Activated CD4-positive, alpha-beta T cell treated with anti-CD3 and anti-CD28 coated beads, Interleukin-2, amount 50 U/mL, for 4 hours (primary cell): Measurements from ENCODE around the gene ATP2B2.

Source experiments
- DNase-seq, 2 experiments: peaks; one replicate each; pipeline ENCODE4 v3.0.0-alpha.2; 2020

Gene ATP2B2

DNA sequence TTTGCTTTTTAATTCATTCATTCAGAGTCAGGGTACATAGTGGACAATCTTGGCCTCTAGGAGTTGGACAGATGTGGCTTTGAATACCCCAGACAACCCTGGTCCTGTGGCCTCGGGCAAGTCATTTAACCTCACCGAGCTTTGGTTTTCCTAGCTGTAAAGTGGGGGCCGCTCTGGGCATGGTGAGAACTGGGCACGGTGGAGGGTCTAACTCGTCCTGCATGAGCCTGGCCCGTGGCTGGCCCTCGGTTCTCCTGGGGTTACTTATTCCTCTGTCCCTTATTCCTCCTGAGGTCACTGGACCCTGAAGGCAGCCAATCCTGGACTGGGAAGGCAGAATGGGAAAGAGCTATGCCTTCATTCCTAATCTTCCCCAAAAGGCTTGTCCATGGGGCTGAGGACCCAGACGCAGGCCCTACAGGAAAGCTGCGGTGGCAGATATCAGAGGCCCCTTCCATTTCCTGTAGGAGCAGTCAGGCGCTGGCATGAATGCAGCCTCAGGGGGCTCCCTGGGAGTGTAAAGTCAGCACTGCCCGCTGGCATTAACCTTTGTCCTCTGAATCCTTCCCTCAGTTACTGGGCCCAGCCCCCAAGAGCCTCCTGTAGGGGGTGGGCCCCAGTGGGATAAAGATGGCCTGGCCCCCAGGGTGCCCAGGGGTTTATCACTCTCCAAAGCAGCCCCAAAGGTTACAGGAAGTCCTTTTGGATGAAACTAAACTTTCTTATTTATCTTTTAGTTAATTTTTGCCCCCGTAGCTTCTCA is 166.6 kb downstream of the ATP2B2 start:
- no peak for DNase-seq

DNA sequence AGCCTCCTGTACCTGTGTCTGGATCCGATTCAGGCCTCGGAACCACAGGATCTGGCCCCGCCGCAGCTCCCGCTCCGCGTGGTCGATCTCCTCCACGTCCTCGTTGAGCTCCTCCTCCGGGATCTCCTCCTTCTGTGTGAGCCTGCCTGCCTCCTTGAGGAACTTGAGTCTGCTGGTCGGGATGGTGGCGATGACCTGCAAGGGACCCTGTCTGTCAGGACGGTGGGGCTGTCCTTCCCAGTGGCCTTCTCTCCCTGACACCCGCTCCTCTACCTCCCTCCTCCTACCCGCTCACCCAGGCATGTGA is 167.3 kb downstream of the ATP2B2 start:
- DNase-seq, result no peak

DNA sequence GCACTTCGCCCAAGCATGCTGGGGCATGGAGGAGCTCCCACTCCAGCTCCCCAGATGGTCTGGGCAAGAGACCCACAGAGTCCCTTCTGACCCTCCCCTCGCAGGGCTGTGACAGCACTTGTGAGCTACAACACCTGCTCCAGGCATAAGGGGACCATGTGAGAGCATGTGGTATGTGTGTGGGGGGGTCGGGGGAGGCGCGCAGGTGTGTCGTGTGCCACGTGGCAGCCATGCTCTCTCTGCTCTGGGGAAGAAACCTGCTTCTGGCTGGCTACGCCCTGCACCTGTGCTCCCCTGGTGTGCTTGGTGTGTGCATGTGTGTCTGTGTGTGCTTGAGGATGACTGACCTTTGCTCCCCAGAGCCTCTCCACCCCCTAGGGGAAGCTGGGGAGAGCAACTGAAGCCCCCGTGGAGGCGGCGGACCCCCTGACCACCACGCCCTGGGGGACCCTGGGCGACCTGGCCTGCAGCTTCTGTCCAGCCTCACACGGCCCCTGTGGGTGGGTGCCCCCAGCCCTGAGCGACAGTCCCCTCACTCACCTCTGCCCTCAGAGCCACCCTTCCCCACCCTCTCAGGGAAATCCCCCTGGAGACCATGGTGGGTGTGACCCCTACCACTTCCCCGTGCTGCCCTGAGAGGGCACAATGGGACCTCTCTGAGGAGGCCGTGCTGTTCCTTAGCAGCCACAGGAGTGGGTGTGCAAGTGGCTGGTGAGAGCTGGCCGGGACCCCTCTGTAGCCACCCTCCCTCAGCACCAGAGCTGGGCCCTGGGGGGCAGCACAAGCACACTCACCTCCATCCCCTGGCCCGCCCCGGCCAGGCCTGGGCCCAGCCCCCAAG is 167.8 kb downstream of the ATP2B2 start:
- DNase-seq, result no peak

DNA sequence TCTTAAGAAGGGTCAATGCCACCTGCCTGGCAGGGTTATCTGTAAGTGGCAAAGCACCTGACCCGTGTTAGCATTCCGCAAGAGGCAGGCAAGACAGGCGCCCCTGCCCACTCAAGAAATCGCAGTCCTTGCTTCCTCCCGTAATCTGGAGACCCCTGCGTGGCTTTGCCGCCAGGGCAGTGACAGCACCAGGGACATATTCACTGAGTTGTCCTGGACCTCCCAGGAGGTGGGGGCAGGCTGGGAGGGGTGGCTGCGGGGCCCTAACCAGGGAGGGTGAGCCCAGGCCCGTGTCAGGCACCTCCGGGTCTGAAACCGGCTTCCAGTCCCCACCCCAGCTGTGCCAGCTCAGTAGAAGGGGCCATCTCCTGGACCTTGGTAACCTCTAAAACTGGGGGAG is 168.6 kb downstream of the ATP2B2 start:
- DNase-seq, result no peak

DNA sequence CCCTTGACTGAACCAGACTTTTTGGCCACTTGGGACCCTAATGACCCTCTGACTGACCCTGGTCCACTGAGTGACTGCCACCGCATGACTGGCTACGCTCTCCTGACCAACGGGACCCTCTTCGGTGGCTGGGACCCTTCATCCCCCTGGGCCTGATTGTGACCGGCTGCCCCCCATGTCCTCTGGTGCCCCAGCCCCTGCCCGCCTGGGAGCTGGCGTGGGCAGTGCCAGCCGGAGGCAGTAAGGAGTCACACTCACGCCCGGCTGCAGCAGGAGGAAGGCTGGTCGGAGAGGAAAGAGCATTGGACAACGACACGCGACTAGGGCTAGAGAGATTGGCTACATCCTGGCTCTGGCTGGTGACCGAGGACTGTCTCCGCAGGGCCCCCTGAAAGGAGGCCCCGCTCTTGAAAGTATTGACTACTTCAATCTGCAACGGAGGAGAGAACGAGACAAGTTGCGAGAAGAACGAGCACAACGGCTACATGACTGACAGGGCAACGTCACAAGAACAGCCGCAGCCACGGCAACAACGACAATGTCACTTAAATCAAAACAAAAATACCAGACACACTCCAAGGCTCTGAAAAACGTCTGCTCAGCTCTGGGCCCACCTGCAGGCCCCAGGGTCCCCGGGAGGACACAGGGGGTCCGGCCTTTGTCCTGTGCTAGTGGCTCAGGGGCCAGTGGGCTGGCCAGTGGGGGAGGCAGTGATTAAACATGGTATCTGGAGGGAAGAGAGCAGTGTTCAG is 169.3 kb downstream of the ATP2B2 start:
- DNase-seq, result no peak

DNA sequence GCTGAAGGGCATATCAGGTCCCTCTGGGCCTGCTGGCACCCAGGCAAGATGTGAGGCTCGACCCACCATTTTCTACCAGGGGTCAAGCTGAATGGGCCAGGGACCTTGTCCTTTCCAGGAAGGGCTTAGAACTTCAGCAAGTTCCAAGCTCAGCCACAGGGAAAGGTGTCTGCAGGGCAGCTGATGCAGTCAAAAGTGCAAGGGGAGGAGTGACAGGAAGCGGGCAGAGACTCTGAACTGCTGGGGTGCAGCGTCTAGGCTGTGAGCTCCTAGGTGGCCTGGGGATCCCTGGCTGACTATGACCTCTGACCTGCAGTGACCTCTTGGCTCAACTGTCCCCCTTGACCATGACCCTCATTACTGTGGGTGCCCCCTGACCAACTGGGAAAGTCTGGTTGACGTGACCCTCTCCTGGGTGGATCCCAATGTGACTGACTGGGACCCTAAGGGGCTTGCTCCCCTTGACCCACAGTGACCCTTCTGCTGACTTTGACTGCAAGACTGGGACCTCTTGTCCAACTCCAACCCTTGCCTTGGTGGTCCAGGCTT is 170.1 kb downstream of the ATP2B2 start:
- DNase-seq, result no peak

DNA sequence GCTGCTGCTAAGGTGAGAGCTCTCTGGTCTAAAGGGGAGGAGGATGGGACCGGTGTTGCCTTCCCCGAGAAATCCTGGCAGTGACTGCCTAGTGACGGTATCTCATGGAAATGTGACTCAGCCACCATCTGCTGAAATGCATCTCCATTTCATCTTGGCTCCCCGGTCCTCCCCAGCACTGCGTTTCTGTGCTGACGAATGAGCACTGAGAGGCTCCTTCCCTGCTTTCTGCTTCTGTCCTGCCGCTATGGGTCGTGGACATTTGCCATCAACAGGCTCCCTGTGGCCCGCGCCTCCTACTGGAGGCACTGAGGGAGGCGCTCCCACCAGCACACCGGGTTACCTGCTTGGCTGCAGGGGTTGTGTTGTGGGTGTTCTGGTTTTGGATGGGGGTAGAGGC is 170.9 kb downstream of the ATP2B2 start:
- no peak for DNase-seq

DNA sequence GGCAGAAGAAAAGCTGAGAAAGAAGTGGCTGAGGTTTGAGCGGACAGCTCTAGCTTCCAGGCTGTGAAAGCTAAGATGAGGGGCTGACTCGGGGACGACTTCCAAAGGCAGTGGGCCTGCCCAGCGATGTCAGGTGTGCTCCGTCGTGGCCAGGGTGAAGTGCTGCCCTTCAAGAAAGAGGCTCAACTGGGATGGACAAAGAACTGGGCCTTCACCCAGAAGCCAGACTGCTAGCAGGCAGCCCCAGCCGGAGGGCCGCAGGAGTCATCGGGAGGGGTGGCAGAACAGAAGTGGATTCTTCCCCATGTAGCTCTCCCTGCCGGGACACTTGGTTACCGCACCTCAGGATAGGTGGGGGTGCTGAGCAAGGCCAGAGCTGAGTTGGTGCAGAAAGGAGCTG is 171.3 kb downstream of the ATP2B2 start:
- DNase-seq, result no peak

DNA sequence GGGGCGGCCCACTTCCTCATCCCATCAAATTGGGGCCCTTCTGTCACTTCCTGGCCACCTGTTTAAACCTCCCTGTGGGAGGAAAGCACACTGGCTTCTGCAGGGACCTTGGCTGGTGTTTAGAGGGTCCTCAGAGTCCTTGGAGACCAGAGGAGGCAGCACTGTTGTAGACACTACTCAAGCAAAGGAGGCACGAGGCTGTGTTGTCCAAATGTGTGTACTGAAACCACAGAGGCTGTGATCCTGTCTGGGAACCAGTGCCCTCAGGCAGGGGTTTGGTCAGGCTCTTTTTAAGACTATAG is 172.1 kb downstream of the ATP2B2 start:
- DNase-seq, result no peak

DNA sequence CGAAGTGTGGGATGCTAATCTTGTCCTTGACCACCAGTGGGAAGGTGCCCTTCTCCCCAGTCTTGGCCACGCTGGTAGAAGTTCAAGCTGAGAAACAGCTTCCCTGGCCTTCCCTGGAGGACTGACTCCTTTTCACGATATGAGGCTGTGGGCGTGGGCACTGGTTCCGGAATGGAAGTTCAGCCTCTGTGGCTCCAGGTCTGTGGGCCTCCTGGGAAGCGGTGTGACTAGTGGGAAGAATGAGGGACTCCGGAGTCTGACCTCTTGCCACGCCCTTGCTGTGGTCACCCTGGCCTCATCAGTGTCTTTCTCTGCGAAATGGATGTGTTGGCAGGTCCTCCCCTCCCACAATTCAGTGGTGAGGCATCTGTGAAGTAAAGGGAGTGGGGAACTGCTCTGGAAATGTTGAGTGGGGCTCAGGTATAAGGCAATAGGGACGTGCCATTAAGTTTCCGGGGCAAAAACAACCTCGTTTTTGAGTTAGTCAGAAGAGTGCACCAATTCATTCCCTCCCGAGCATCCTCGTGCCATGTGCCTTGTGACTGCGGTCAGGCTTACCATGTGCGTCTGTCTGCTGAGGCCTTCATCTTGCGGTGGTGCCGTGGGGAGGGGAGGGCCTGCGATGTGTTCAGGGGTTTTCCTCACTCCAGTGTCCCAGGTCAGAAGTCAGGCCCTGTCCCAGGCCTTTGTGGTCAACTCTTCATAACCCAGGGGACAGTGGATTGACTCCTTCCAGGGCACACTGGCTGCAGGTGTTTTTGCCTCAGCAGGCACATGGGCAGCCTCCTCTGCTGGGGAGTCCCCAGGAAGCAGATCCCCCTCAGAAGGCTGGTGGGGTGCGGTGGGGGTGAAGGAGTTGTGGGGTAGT is 172.7 kb downstream of the ATP2B2 start:
- no peak for DNase-seq

DNA sequence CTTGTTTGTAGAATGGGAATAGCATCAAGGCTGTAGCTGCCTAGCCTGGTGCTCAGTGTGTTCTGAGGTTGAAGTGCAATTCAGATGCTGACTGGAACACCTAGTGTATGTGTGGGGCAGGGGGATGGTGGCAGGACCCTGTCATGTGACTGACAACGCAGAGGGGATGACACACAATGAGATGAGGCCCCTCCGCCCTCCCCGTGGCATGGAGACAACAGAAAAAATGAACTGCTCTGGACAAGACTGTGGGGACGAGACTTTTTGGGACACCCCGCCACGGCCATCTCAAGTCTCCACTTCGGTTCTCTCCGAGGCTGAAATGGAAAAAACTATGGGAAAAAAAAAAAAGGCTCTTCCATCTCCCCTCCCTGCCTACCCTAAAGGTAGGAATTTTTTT is 174.1 kb downstream of the ATP2B2 start:
- DNase-seq, result no peak

DNA sequence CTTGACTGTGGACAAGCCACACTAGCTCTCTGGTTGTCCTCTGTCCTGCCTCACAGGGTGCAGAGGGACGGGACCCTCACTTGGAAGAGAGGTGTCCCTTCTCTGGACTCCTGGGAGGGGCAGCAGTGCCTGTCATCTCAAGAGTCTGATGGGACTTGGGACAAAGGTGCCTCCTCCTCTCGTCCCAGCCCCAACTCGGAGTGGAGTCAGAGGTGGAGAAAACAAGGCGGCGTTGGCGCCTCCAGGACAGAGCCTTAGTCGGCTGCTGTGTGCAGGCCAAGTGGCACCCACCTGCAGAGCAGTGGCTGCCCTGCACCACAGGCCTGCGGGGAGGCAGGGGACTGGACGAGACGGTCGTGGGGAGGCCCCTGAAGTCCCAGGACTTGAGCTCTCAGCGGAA is 175.1 kb downstream of the ATP2B2 start:
- DNase-seq, result no peak

DNA sequence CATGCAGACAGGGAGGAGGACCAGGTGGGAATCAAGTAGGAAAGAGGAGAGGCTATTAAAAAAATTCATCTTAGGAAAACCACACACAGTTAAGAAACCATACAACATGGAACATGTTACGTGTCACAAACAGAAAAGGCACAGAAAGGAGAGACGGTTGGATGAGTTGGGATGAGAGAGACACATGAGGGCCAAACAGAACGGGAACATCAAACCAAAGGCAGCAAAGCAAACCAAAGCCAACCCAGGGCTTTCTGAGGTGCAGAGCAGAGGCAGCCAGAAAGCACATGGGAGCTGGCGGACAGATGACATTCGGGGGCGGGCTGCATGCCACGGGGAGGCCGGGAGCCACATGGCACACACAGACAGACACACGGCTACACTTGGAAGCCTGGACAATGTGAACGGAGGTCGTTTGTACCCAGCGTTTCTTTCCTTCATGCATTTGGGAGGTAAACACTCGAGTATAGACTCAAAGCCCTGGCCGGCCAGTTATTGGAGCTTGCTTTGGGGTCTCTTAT is 175.8 kb downstream of the ATP2B2 start:
- DNase-seq, result no peak

DNA sequence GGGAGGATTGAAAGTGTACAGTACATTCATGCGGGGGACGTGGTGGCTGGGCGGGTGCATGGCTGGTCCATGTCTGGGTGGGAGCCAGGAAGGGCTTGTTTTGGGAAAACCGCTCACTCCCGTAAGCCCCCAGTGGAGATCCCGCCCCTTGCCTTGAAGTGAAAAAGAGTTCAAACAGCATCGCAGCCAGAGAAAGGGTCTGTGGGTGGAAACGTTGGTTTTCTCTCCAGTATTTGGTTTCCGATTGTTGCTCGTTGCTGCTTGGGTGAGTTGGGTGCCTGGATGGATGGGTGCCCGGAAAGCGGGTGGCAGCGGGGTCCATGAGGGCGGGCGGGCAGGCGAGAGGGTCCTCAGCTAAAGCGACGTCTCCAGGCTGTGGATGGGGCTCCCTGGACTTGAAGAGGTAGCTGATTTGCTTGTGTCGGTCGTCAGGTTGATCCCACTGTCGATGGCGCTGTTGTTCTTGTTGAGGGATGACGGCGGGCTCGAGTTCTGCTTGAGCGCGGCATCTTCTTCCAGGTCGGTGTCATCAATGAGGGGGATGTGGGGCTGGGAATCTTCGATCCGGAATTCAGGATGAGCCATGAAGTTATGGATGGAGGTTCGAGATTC is 176.8 kb downstream of the ATP2B2 start:
- no peak for DNase-seq

DNA sequence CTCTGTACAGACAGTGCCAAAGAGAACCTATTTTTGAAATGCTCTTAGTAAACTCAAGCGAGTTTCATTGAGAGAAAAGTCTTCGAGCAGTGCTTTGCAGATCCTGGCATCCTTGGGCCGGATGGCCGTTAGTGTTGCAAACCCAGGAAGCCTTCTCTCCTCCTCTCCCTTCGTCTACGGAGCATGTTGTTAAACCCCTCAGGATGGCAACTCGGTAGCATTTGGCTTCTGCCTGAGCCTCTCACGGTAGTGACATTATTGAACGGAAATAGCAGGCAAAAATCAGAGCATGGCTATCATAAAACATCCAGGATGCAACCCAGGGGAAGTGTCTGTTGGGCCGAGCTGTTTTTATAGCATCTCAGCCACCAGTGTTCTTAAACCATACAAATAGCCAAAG is 177.8 kb downstream of the ATP2B2 start:
- DNase-seq, result no peak

DNA sequence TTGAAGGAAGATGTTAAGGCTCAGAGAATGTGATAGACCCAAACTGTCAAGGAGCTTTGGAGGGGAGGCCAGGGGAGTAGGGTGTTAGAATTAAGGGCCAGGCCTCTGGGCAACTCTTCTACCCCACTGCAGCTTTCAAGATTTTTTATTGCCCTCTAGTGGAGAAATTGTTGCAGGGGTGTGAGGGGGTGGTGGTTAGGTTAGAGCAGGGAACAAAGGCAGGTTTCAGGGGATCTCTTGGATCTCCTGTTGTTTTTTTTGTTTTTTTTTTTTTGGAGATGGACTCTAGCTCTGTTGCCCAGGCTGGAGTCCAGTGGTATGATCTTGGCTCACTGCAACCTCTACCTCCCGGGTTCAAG is 183.1 kb downstream of the ATP2B2 start:
- no peak for DNase-seq

DNA sequence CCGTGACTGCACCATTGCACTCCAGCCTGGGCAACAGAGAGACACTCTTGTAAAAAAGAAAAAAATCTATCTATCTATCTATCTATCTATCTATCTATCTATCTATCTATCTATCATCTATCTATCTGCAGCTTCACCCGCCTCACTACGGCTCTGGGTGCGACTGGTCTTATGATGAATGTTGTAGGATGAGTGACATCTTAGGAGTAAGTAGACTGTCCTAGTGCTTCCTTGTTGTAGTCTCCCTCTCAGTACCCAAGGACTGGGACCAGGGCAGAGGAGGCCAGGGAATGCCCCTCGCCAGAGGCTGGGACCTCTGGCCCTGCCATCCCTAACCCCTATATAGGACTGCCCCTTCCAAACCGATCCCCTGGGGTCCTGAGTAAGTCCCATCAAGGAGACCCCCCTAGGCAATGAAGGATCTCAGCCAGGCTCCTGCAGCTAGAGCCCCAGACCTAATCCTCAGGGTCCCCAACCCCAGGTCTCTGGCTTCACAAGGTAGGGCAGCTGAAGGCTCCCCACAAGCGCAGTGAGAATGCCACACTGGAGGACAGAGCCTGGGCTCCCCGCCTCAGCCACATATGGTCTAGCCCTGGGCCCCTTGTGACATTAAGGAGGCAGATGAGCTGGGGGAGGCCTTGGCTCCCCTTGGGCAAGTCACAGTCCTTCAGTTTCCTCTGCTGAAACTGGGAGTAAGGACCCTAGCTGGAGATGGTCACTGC is 183.6 kb downstream of the ATP2B2 start:
- DNase-seq, result no peak

DNA sequence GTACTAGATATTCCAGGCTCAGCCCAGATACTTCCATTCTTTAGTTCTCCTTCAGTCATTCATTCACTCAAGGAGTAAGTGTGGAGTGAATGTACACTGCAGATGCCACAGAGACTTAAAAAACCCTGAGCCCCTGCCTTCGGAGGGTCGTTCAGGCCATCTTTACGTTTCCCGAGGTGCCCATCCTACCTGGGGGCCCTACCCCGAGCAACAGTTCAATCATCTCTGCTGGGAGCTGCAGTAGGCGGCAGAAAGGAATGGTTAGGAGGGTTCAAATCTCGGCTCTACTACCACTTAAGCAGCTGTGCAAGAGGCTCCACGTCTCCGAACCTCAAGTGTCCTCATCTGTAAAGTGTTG is 185.1 kb downstream of the ATP2B2 start:
- DNase-seq, result no peak

DNA sequence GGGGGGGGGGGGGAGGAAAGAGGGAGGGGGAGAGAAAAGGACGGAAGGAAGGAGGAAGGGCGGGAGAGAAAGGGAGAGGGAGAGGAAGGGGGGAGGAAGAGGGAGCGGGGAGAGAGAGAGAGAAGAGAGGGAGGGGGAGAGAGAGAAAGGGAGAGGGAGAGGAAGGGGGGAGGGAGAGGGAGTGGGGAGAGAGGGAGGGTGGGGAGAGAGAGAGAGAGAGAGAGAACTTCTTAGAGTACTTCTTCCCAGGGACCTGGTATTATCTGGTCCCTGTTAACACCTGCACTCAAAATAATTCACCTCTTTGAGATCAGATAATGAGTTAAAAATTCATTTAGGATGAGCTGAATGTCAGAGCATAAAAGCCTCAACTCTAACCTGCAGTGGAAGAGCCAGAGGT is 185.6 kb downstream of the ATP2B2 start:
- DNase-seq, result no peak

DNA sequence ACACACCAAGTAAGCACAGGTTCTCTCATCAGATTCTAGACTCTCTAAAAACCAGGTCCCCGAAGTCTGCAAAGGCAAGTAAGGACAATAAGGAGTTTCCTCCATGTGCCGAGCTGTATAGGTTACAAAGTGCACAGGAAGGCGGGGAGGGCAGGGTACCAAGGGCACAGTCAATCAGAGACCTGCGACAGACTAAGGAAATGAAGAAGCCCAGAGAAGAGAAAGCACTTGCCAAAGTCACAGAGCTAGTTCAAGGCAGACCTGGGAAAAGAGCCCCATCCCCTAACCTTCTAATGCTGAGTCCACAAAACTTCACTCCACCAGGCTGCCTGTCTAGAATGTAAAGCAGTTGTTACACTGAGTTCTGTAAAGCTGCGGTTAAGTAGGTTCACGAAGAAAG is 186.1 kb downstream of the ATP2B2 start:
- no peak for DNase-seq

DNA sequence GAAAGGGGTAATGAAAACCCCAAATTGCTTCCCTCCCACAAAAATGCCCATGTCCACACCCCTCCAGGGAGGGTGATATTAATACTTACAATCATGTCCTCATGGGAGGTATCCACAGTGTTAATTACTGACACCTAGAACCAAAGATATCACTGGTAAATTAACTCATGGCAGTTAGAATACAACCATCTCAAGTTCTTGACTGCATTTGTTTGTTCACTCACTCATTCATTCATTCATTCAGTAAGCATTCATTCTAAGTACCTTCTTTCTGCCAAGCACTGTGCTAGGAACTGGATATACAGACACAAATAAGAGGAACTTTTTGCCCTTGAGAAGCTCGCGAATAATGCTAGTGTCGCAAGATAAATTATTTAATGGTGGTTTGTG is 187.4 kb downstream of the ATP2B2 start:
- no peak for DNase-seq
